ENCODE results near the gene EPRS1. TPM values are rescaled to one million over a fixed set of nuclear protein-coding genes. Genes with fewer than 3 reads are reported as not detected.

Gene EPRS1
- total and polyA plus RNA-seq, 9 of the 15 experiments (the other 6 are each of a cell fraction or from before 2014, with no cell fraction given) = 129 to 291 (median 248) TPM

GRCh38 chr1:220044678-220045355 lies 1.5 kb downstream of the EPRS1 start:
- FAIRE-seq (no peak), DNase-seq (ENCODE audit: extremely low read depth in 1 of 4, low spot score in 3 of 4) (no peak), ATAC-seq (no peak)
- H3K4me3 ChIP-seq = peak overlapping the region; percentile 88
- BruUV-seq (replicated peaks) = no TSS peak
- H2AFZ ChIP-seq (ENCODE audit: low read depth, low read length) = peak overlapping the region; percentile 8; the same call in 1 of the 2 replicates
- peak overlapping the region; percentile 91 for H3K27ac ChIP-seq (ENCODE audit: extremely low read depth, low read depth, low read length)
- peaks cover 4% of the 10 kb centered on the region for H3K9me1 ChIP-seq (ENCODE audit: control insufficient read depth, insufficient read depth, low read length)
- peaks cover 63% of the 10 kb centered on the region for H3K79me2 ChIP-seq (ENCODE audit: control insufficient read depth, insufficient read depth, low read length)
- intact Hi-C loops (cut with micrococcal nuclease) (loop anchor here (2.0 kb wide), 1 partner anchor 138 kb away; no protein-coding TSS in a partner anchor), in situ Hi-C loops (cut with MboI) (no loop called here)
- WGBS (ENCODE audit: insufficient coverage, low coverage, missing lambda C conversion rate) = 5% methylated on average over 4 of the region's 4 CpGs
- H4K20me1 ChIP-seq (replicated peaks; ENCODE audit: control insufficient read depth, insufficient read depth, low read length) = peaks cover 11% of the 10 kb centered on the region
- ChIA-PET CTCF (ENCODE audit: low intra/inter-chr PET ratio) (no interaction called here), POLR2A (interaction anchor here (1.1 to 1.4 kb wide), 3 partner anchors 13 to 113 kb away, joined by 3 to 8 read pairs (median 5); no protein-coding TSS in a partner anchor)
- H3K4me1 ChIP-seq (replicated peaks in 1 of 2; ENCODE audit: control insufficient read depth in 2 of 2, insufficient read depth in 2 of 2, low read length in 2 of 2) = peaks cover 15 to 19% of the 10 kb centered on the region in 2 experiments; a peak in 4 of 5 replicates
- peaks cover 29% of the 10 kb centered on the region for H3K36me3 ChIP-seq (ENCODE audit: control insufficient read depth, insufficient read depth, low read length)
- peak overlapping the region; percentile 87 to 93 for H3K9ac ChIP-seq (ENCODE audit: insufficient read depth in 1 of 2, low read depth in 2 of 2, low read length in 2 of 2)
- peak overlapping the region; percentile 99 for H3K4me2 ChIP-seq (ENCODE audit: insufficient read depth, low read length)
- H3K9me3 ChIP-seq (replicated peaks; ENCODE audit: control insufficient read depth, insufficient read depth, low read depth, low read length) = no peaks in the 10 kb centered on the region
- H3K27me3 ChIP-seq (ENCODE audit: control insufficient read depth in 2 of 2, insufficient read depth in 2 of 2, low read length in 2 of 2) = no peaks in the 10 kb centered on the region
- TF ChIP-seq ZNF639 (CRISPR knock-in tag; conservative IDR thresholded peaks at IDR 0.05 in 1 of 2, IDR thresholded peaks at IDR 0.05 in 1 of 2) (no peak), BDP1 (IDR thresholded peaks at IDR 0.05; ENCODE audit: insufficient read depth, insufficient read length) (no peak), HMBOX1 (IDR thresholded peaks at IDR 0.05) (peak; percentile 55; the same call in 1 of the 2 replicates), ATF1 (CRISPR knock-in tag; IDR thresholded peaks at IDR 0.05) (no peak), ATF1 (tag; IDR thresholded peaks at IDR 0.05) (peak; percentile 11; the same call in 1 of the 2 replicates), ARID4B (CRISPR knock-in tag; IDR thresholded peaks at IDR 0.05) (peak; percentile 65; the same call in 1 of the 2 replicates), PKNOX1 (IDR thresholded peaks at IDR 0.05) (no peak), TEAD1 (CRISPR knock-in tag; IDR thresholded peaks at IDR 0.05) (0 out of 4 replicates have a peak, but pooled peaks of 1 of the 2 experiments have one; percentile 19), ZNF274 (IDR thresholded peaks at IDR 0.05; ENCODE audit: borderline replicate concordance, low read depth, low read length) (no peak), POLR2H (tag; IDR thresholded peaks at IDR 0.05; ENCODE audit: low read depth) (peak; percentile 25), NRF1 (conservative IDR thresholded peaks at IDR 0.05 in 1 of 2, IDR thresholded peaks at IDR 0.05 in 1 of 2) (0 out of 4 replicates have a peak, but pooled peaks of 1 of the 2 experiments have one; percentile 11), SRF (CRISPR knock-in tag; IDR thresholded peaks at IDR 0.05) (peak in 1 of 2 experiments; percentile 32; a peak in 1 of 4 replicates)
